ENCODE measurements around the gene UBAC2. TPM values are rescaled to one million over a fixed set of nuclear protein-coding genes. Genes with fewer than 3 reads are reported as not detected.

UBAC2 gene
- total and polyA plus RNA-seq, 2 donors (not counting 1 experiment from before 2014, with no cell fraction given) = 32.4 to 87.4 TPM

DNA sequence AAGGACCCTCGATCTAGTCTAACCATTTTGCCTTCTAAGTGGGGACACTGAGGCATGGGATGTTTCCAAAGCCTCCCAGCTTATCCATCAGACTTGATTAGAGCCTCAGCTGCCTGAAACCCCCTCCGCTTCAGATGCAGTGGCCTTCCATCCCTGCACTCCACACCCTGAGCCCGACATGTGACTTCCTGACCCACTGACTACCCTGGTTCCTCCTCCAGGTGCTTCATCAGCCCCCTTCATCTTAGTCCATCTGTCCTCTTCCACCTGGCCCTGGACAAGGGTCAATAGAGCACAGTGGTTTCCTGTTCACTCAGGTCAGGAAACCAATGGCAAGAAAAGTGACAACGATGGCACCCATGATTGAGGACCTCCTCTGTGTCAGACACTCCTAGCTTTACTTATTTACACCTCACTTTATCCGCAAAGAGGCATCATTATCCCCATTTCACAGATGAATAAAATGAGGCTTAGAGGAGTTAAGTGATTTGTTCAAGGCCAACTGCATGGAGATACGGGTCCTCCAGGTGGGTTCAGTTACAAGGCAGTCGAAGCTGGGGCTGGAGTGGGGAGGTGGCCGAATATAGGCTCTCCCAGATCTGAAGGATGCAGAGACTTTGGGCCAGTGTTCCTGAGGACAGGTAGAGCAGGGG is 219.1 kb downstream of the UBAC2 start:
- Histone ChIP-seq H3K4me3 (replicated peaks in 1 of 4; ENCODE audit: control extremely low read depth in 1 of 4, insufficient read depth in 1 of 4, low read depth in 3 of 4, low read length in 4 of 4) (no peak overlapping the region), H3K4me2 (ENCODE audit: extremely low read depth, insufficient read depth, low read length) (no peak overlapping the region), H3K27me3 (ENCODE audit: control insufficient read depth, insufficient read depth, low read length) (peaks cover 19% of the 10 kb centered on the region), H3K27ac (ENCODE audit: insufficient read depth, low read length) (no peak overlapping the region), H3K4me1 (ENCODE audit: control insufficient read depth, extremely low read depth, insufficient read depth, low read length) (no peaks in the 10 kb centered on the region), H3K9me3 (ENCODE audit: control insufficient read depth, insufficient read depth, low read depth, low read length) (no peaks in the 10 kb centered on the region), H3K36me3 (ENCODE audit: control insufficient read depth, insufficient read depth, low read length) (no peaks in the 10 kb centered on the region), H4K20me1 (ENCODE audit: control insufficient read depth, extremely low read depth, insufficient read depth, low read length) (no peaks in the 10 kb centered on the region), H2AFZ (ENCODE audit: low read length) (no peak overlapping the region), H3K79me2 (ENCODE audit: control insufficient read depth, insufficient read depth, low read length) (no peaks in the 10 kb centered on the region), H3K9ac (ENCODE audit: insufficient read depth, low read length) (no peak overlapping the region)
- no peak for TF ChIP-seq EZH2 (IDR thresholded peaks at IDR 0.05; ENCODE audit: low read length, missing control alignments)
- TF ChIP-seq, protein P1, sequence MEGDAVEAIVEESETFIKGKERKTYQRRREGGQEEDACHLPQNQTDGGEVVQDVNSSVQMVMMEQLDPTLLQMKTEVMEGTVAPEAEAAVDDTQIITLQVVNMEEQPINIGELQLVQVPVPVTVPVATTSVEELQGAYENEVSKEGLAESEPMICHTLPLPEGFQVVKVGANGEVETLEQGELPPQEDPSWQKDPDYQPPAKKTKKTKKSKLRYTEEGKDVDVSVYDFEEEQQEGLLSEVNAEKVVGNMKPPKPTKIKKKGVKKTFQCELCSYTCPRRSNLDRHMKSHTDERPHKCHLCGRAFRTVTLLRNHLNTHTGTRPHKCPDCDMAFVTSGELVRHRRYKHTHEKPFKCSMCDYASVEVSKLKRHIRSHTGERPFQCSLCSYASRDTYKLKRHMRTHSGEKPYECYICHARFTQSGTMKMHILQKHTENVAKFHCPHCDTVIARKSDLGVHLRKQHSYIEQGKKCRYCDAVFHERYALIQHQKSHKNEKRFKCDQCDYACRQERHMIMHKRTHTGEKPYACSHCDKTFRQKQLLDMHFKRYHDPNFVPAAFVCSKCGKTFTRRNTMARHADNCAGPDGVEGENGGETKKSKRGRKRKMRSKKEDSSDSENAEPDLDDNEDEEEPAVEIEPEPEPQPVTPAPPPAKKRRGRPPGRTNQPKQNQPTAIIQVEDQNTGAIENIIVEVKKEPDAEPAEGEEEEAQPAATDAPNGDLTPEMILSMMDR (conservative IDR thresholded peaks at IDR 0.05 in 1 of 2, IDR thresholded peaks at IDR 0.05 in 1 of 2; ENCODE audit: low read depth in 1 of 2, low read length in 2 of 2) = no peak
- no peak for DNase-seq (ENCODE audit: low read depth in 2 of 2)

DNA sequence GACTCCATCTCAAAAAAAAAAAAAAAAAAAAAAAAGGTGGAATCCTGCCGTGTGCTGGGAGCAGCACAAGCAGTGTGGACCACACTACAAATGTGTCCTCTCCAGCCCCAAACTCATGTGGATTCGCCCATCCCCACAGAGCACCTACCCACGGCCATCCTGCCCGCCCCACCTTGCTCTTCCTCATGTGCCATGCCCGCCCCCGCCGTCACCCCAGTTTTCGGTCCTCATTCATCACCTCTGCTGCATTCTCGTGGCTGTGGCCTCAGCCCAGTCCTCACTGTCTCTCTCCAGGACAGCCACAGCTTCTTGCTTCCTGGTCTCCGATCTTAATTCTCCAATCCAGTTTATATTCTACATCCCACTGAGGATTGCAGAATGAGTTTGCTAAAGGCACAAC is 220.6 kb downstream of the UBAC2 start:
- Histone ChIP-seq H3K4me2 (ENCODE audit: extremely low read depth, insufficient read depth, low read length) (no peak overlapping the region), H3K4me1 (ENCODE audit: control insufficient read depth, extremely low read depth, insufficient read depth, low read length) (no peaks in the 10 kb centered on the region)
- TF ChIP-seq, protein P1 (conservative IDR thresholded peaks at IDR 0.05 in 1 of 2, IDR thresholded peaks at IDR 0.05 in 1 of 2; ENCODE audit: low read depth in 1 of 2, low read length in 2 of 2) = no peak
- no peak for TF ChIP-seq EZH2 (IDR thresholded peaks at IDR 0.05; ENCODE audit: low read length, missing control alignments)

GRCh38 chr13:99421758-99422585 is 221.3 kb downstream of the UBAC2 start:
- no peak for TF ChIP-seq EZH2 (IDR thresholded peaks at IDR 0.05; ENCODE audit: low read length, missing control alignments)
- TF ChIP-seq, protein P1 (conservative IDR thresholded peaks at IDR 0.05 in 1 of 2, IDR thresholded peaks at IDR 0.05 in 1 of 2; ENCODE audit: low read depth in 1 of 2, low read length in 2 of 2) = no peak
- Histone ChIP-seq H3K79me2 (ENCODE audit: control insufficient read depth, insufficient read depth, low read length) (no peaks in the 10 kb centered on the region), H3K27ac (ENCODE audit: insufficient read depth, low read length) (no peak overlapping the region), H3K9me3 (ENCODE audit: control insufficient read depth, insufficient read depth, low read depth, low read length) (no peaks in the 10 kb centered on the region), H3K4me1 (ENCODE audit: control insufficient read depth, extremely low read depth, insufficient read depth, low read length) (no peaks in the 10 kb centered on the region), H3K27me3 (ENCODE audit: control insufficient read depth, insufficient read depth, low read length) (peaks cover 16% of the 10 kb centered on the region), H3K9ac (ENCODE audit: insufficient read depth, low read length) (no peak overlapping the region), H3K36me3 (ENCODE audit: control insufficient read depth, insufficient read depth, low read length) (no peaks in the 10 kb centered on the region), H2AFZ (ENCODE audit: low read length) (no peak overlapping the region), H3K4me2 (ENCODE audit: extremely low read depth, insufficient read depth, low read length) (no peak overlapping the region), H3K4me3 (replicated peaks in 1 of 4; ENCODE audit: control extremely low read depth in 1 of 4, insufficient read depth in 1 of 4, low read depth in 3 of 4, low read length in 4 of 4) (no peak overlapping the region), H4K20me1 (ENCODE audit: control insufficient read depth, extremely low read depth, insufficient read depth, low read length) (no peaks in the 10 kb centered on the region)
- no peak for DNase-seq (ENCODE audit: low read depth in 2 of 2)

More for the DNA sequence above, 220.6 kb downstream of the UBAC2 start:
- no peak overlapping the region for H3K9ac ChIP-seq (ENCODE audit: insufficient read depth, low read length)
- H3K79me2 ChIP-seq (ENCODE audit: control insufficient read depth, insufficient read depth, low read length) = no peaks in the 10 kb centered on the region
- no peak overlapping the region for H3K27ac ChIP-seq (ENCODE audit: insufficient read depth, low read length)
- no peak for DNase-seq (ENCODE audit: low read depth in 2 of 2)
- H4K20me1 ChIP-seq (ENCODE audit: control insufficient read depth, extremely low read depth, insufficient read depth, low read length) = no peaks in the 10 kb centered on the region
- peaks cover 19% of the 10 kb centered on the region for H3K27me3 ChIP-seq (ENCODE audit: control insufficient read depth, insufficient read depth, low read length)
- no peaks in the 10 kb centered on the region for H3K9me3 ChIP-seq (ENCODE audit: control insufficient read depth, insufficient read depth, low read depth, low read length)
- H3K36me3 ChIP-seq (ENCODE audit: control insufficient read depth, insufficient read depth, low read length) = no peaks in the 10 kb centered on the region
- no peak overlapping the region for H2AFZ ChIP-seq (ENCODE audit: low read length)
- no peak overlapping the region for H3K4me3 ChIP-seq (replicated peaks in 1 of 4; ENCODE audit: control extremely low read depth in 1 of 4, insufficient read depth in 1 of 4, low read depth in 3 of 4, low read length in 4 of 4)

Data from fibroblast of lung (primary cell).